H9 (cell line): ENCODE measurements around the gene KPNA1. TPM values are rescaled to one million over a fixed set of nuclear protein-coding genes. Genes with fewer than 3 reads are reported as not detected.

Experiments used
- DNase-seq: peaks from one replicate; pipeline ENCODE4 v3.0.0-alpha.2; 2017
- H2AFZ ChIP-seq: one replicate; pipeline ENCODE4 v1.6.1; 2013; ENCODE audit warnings: mild to moderate bottlenecking, low read length, control low read depth, moderate library complexity
- H2AK5ac ChIP-seq: 2 replicates; pipeline ENCODE4 v1.6.1; 2013; ENCODE audit warnings: low read length, control low read depth, mixed read lengths; ENCODE audit not compliant: insufficient read length
- H2BK120ac ChIP-seq: one replicate; pipeline ENCODE4 v1.6.1; 2013; ENCODE audit warnings: low read depth, mild to moderate bottlenecking, low read length, control low read depth, inconsistent platforms; ENCODE audit not compliant: poor library complexity, severe bottlenecking
- H2BK12ac ChIP-seq: 2 replicates; pipeline ENCODE4 v1.6.1; 2013; ENCODE audit warnings: low read length, control low read depth, mixed read lengths, low read depth; ENCODE audit not compliant: insufficient read length
- H2BK15ac ChIP-seq: 2 replicates; pipeline ENCODE4 v1.6.1; 2013; ENCODE audit warnings: low read depth, low read length, control low read depth
- H2BK20ac ChIP-seq: one replicate; pipeline ENCODE4 v1.6.1; 2013; ENCODE audit warnings: low read depth, mild to moderate bottlenecking, low read length, control low read depth, inconsistent platforms; ENCODE audit not compliant: poor library complexity, severe bottlenecking
- H2BK5ac ChIP-seq: 2 replicates; pipeline ENCODE4 v1.6.1; 2013; ENCODE audit warnings: low read length, control low read depth, mixed read lengths; ENCODE audit not compliant: insufficient read length
- H3K14ac ChIP-seq: 2 replicates; pipeline ENCODE4 v1.6.1; 2013; ENCODE audit warnings: low read length, control low read depth; ENCODE audit not compliant: insufficient read depth
- H3K18ac ChIP-seq: 2 replicates; pipeline ENCODE4 v1.6.1; 2013; ENCODE audit warnings: low read depth, mild to moderate bottlenecking, mixed read lengths, low read length, control low read depth; ENCODE audit not compliant: insufficient read length
- H3K23ac ChIP-seq: 2 replicates; pipeline ENCODE4 v1.6.1; 2013; ENCODE audit warnings: low read length, control low read depth, mixed read lengths, low read depth; ENCODE audit not compliant: insufficient read length
- H3K23me2 ChIP-seq: 2 replicates; pipeline ENCODE4 v1.6.1; 2013; ENCODE audit warnings: low read depth, mild to moderate bottlenecking, mixed read lengths, low read length, control low read depth; ENCODE audit not compliant: insufficient read length, poor library complexity, severe bottlenecking
- H3K27ac ChIP-seq: 2 replicates; pipeline ENCODE4 v1.5.1; 2013; ENCODE audit warnings: low read length, control low read depth, mixed read lengths, low read depth; ENCODE audit not compliant: insufficient read length
- H3K27me3 ChIP-seq: 2 replicates; pipeline ENCODE4 v1.6.1; 2013; ENCODE audit warnings: low read length, control low read depth, inconsistent platforms; ENCODE audit not compliant: insufficient read depth
- H3K4ac ChIP-seq: 2 replicates; pipeline ENCODE4 v1.6.1; 2013; ENCODE audit warnings: low read depth, mild to moderate bottlenecking, control low read depth, inconsistent platforms, low read length, moderate library complexity
- H3K4me1 ChIP-seq: 2 replicates; pipeline ENCODE4 v1.6.1; 2013; ENCODE audit warnings: low read length, control low read depth, inconsistent platforms; ENCODE audit not compliant: insufficient read depth
- H3K4me2 ChIP-seq: 2 replicates; pipeline ENCODE4 v1.6.1; 2013; ENCODE audit warnings: low read length, control low read depth, mixed read lengths; ENCODE audit not compliant: insufficient read length, insufficient read depth
- H3K56ac ChIP-seq: 2 replicates; pipeline ENCODE4 v1.6.1; 2013; ENCODE audit warnings: low read depth, mild to moderate bottlenecking, mixed read lengths, low read length, control low read depth; ENCODE audit not compliant: insufficient read length
- H3K79me1 ChIP-seq: 2 replicates; pipeline ENCODE4 v1.6.1; 2013; ENCODE audit warnings: low read depth, mild to moderate bottlenecking, moderate library complexity, low read length, control low read depth, inconsistent platforms; ENCODE audit not compliant: insufficient read depth, poor library complexity, severe bottlenecking
- H3K79me2 ChIP-seq: 2 replicates; pipeline ENCODE4 v1.6.1; 2013; ENCODE audit warnings: low read length, control low read depth, inconsistent platforms; ENCODE audit not compliant: insufficient read depth
- H3K9ac ChIP-seq: 2 replicates; pipeline ENCODE4 v1.6.1; 2013; ENCODE audit warnings: low read length, control low read depth, mixed read lengths; ENCODE audit not compliant: insufficient read length; ENCODE audit errors: extremely low read depth
- H3K9me3 ChIP-seq: one replicate; pipeline ENCODE4 v1.6.1; 2013; ENCODE audit warnings: low read depth, low read length, inconsistent platforms; ENCODE audit not compliant: control insufficient read depth
- H3T11ph ChIP-seq: one replicate; pipeline ENCODE4 v1.6.1; 2013; ENCODE audit warnings: mild to moderate bottlenecking, low read length, control low read depth, inconsistent platforms
- H4K20me1 ChIP-seq: one replicate; pipeline ENCODE4 v1.6.1; 2013; ENCODE audit not compliant: control insufficient read depth, insufficient read length, insufficient read depth
- H4K5ac ChIP-seq: 2 replicates; pipeline ENCODE4 v1.6.1; 2013; ENCODE audit warnings: low read depth, mild to moderate bottlenecking, mixed read lengths, low read length, control low read depth; ENCODE audit not compliant: insufficient read length
- H4K8ac ChIP-seq: replicated peaks from 2 replicates; pipeline ENCODE4 v1.6.1; 2013; ENCODE audit warnings: low read length, control low read depth, mixed read lengths, low read depth; ENCODE audit not compliant: insufficient read length
- H4K91ac ChIP-seq: 2 replicates; pipeline ENCODE4 v1.6.1; 2013; ENCODE audit warnings: low read depth, mild to moderate bottlenecking, moderate library complexity, mixed read lengths, low read length, control low read depth; ENCODE audit not compliant: insufficient read length
- H3K27ac Mint-ChIP-seq, 3 experiments: 2 replicates in 2 of 3; 3 replicates in 1 of 3; pipeline ENCODE4 v1.8.0; 2020 to 2021; ENCODE audit warnings: mixed read lengths in 3 of 3, mild to moderate bottlenecking in 1 of 3, moderate library complexity in 1 of 3
- H3K27me3 Mint-ChIP-seq: 2 replicates; pipeline ENCODE4 v1.8.0; 2021; ENCODE audit warnings: low read depth, mild to moderate bottlenecking, moderate library complexity, mixed read lengths
- H3K36me3 Mint-ChIP-seq, 3 experiments: 2 replicates in 2 of 3; 3 replicates in 1 of 3; pipeline ENCODE4 v1.8.0; 2020 to 2021; ENCODE audit warnings: low read depth in 3 of 3, mixed read lengths in 3 of 3; ENCODE audit not compliant: insufficient read depth in 1 of 3
- H3K4me1 Mint-ChIP-seq, 2 experiments: 2 replicates each; pipeline ENCODE4 v1.8.0; 2020; ENCODE audit warnings: mixed read lengths in 2 of 2
- H3K4me3 Mint-ChIP-seq, 2 experiments: 2 replicates in 1 of 2; 3 replicates in 1 of 2; pipeline ENCODE4 v1.8.0; 2020 to 2021; ENCODE audit warnings: mild to moderate bottlenecking in 2 of 2, mixed read lengths in 2 of 2, moderate library complexity in 1 of 2
- H3K9me3 Mint-ChIP-seq, 2 experiments: 2 replicates in 1 of 2; 3 replicates in 1 of 2; pipeline ENCODE4 v1.8.0; 2020; ENCODE audit warnings: mild to moderate bottlenecking in 2 of 2, mixed read lengths in 2 of 2, moderate library complexity in 1 of 2
- WGBS: extraction: QIAGEN DNeasy Blood & Tissue Kit; methylation state at CpG from one replicate; pipeline ENCODE4 v1.1.7; 2013; ENCODE audit warnings: missing lambda C conversion rate, low lambda C conversion rate, mixed read lengths; ENCODE audit not compliant: insufficient read length; ENCODE audit errors: extremely low coverage; 5-methylcytosine and 5-hydroxymethylcytosine counted together
- total RNA-seq: library from RNA; stranded (reverse); gene quantifications from 2 replicates; pipeline ENCODE4 v1.2.1, GENCODE V29; 2021
- TF ChIP-seq, protein P1 (sequence below): fragments of 200-600 bp; sonication (generic); conservative IDR thresholded peaks from 3 replicates; pipeline ENCODE4 v1.8.0; 2021; ENCODE audit warnings: antibody characterized with exemption, mild to moderate bottlenecking

The KPNA1 gene
- total RNA-seq, 1 experiment from 2014 or later, result 71.7 TPM

DNA sequence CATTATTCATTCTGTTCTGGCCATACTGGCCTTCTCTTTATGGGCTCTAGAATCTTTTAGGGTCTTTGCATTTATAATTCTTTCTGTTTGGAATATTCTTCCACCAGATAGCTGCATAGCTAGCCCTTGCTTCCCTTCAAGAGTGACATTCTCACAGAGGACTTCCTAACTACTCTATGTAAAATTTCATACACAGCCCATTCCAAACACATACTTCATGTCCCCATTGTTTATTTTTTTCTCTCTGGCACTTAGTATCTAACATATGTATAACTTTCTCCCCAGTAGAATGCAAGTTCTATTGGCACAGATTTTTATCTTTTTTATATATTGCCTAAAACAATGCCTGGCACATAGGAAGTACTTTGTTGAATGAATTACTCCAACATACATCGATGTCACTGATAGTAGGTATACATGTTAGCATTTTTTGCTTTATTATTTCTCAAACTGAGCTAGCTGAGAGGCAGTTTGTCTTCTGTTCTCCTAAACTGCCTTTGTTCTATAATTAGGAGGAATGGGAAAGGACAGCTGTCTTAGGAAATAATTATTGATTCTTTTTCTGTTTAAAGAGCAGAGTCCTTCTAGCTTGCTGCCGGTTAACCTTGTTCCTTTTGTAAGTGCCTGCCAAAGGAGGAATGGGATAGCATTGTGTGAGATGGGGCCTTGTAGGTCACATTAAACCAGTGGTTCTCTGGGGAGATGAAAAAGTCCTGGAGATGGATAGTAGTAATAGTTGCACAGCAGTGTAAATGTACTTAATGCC lies 122.9 kb downstream of the KPNA1 start:
- Histone ChIP-seq H3K9ac (no peak overlapping the region), H4K91ac (no peak overlapping the region), H3K23me2 (no peaks in the 10 kb centered on the region), H2BK5ac (no peak overlapping the region), H3K4ac (no peak overlapping the region), H3K79me1 (no peaks in the 10 kb centered on the region), H3K23ac (no peak overlapping the region), H4K20me1 (no peaks in the 10 kb centered on the region), H3K4me2 (no peak overlapping the region), H3K27ac (no peak overlapping the region), H4K5ac (no peak overlapping the region), H4K8ac (no peak overlapping the region), H3T11ph (no peak overlapping the region), H3K79me2 (no peaks in the 10 kb centered on the region; the same call in 1 of the 2 replicates), H2BK15ac (no peak overlapping the region), H3K14ac (no peak overlapping the region), H3K4me1 (no peaks in the 10 kb centered on the region), H2BK20ac (no peak overlapping the region), H2AK5ac (no peak overlapping the region), H3K18ac (no peak overlapping the region), H3K27me3 (no peaks in the 10 kb centered on the region), H3K9me3 (no peaks in the 10 kb centered on the region), H3K56ac (no peak overlapping the region), H2BK12ac (no peak overlapping the region), H2AFZ (no peak overlapping the region), H2BK120ac (no peak overlapping the region)
- Mint-ChIP-seq H3K4me3 (no peak overlapping the region), H3K27ac (no peak overlapping the region), H3K36me3 (peaks cover 0 to 17% (median 5%) of the 10 kb centered on the region in 3 experiments; a peak in 4 of 7 replicates), H3K27me3 (no peaks in the 10 kb centered on the region), H3K9me3 (no peaks in the 10 kb centered on the region), H3K4me1 (peaks cover 5 to 8% of the 10 kb centered on the region in 2 experiments; a peak in 3 of 4 replicates)
- DNase-seq, result no peak
- TF ChIP-seq, protein P1, sequence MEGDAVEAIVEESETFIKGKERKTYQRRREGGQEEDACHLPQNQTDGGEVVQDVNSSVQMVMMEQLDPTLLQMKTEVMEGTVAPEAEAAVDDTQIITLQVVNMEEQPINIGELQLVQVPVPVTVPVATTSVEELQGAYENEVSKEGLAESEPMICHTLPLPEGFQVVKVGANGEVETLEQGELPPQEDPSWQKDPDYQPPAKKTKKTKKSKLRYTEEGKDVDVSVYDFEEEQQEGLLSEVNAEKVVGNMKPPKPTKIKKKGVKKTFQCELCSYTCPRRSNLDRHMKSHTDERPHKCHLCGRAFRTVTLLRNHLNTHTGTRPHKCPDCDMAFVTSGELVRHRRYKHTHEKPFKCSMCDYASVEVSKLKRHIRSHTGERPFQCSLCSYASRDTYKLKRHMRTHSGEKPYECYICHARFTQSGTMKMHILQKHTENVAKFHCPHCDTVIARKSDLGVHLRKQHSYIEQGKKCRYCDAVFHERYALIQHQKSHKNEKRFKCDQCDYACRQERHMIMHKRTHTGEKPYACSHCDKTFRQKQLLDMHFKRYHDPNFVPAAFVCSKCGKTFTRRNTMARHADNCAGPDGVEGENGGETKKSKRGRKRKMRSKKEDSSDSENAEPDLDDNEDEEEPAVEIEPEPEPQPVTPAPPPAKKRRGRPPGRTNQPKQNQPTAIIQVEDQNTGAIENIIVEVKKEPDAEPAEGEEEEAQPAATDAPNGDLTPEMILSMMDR, result no peak
- WGBS, result no CpG with 5 or more reads among the region's 2 CpGs
